ENCODE data around the gene FOXP1. TPM values are rescaled to one million over a fixed set of nuclear protein-coding genes. Genes with fewer than 3 reads are reported as not detected.

FOXP1 gene
- total RNA-seq, 1 experiment from 2014 or later = 2.9 TPM

GRCh38 chr3:71360180-71360579 is 223.3 kb downstream of the FOXP1 start:
- no TSS peak for BruUV-seq (replicated peaks)
- H3K4me3 ChIP-seq (ENCODE audit: low read depth in 2 of 2, low read length in 2 of 2) = no peak overlapping the region
- no peak overlapping the region for H3K27ac ChIP-seq (ENCODE audit: low read length)
- no peaks in the 10 kb centered on the region for H3K27me3 ChIP-seq (ENCODE audit: control insufficient read depth, insufficient read depth, low read length)
- H3K9me3 ChIP-seq (ENCODE audit: control insufficient read depth, insufficient read depth, low read depth, low read length) = no peaks in the 10 kb centered on the region
- ChIA-PET CTCF (no interaction called here), POLR2A (interaction anchor here (0.6 kb wide), 1 partner anchor 9 kb away, joined by 4 read pairs; no protein-coding TSS in a partner anchor)
- TF ChIP-seq SIN3A (IDR thresholded peaks at IDR 0.05; ENCODE audit: borderline replicate concordance, insufficient read depth, low read depth, low read length) = no peak
- TF ChIP-seq, protein P1, sequence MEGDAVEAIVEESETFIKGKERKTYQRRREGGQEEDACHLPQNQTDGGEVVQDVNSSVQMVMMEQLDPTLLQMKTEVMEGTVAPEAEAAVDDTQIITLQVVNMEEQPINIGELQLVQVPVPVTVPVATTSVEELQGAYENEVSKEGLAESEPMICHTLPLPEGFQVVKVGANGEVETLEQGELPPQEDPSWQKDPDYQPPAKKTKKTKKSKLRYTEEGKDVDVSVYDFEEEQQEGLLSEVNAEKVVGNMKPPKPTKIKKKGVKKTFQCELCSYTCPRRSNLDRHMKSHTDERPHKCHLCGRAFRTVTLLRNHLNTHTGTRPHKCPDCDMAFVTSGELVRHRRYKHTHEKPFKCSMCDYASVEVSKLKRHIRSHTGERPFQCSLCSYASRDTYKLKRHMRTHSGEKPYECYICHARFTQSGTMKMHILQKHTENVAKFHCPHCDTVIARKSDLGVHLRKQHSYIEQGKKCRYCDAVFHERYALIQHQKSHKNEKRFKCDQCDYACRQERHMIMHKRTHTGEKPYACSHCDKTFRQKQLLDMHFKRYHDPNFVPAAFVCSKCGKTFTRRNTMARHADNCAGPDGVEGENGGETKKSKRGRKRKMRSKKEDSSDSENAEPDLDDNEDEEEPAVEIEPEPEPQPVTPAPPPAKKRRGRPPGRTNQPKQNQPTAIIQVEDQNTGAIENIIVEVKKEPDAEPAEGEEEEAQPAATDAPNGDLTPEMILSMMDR (IDR thresholded peaks at IDR 0.05) = no peak
- TF ChIP-seq POLR2AphosphoS5 (IDR thresholded peaks at IDR 0.05; ENCODE audit: low read depth, low read length) = no peak
- TF ChIP-seq TCF7L2 (IDR thresholded peaks at IDR 0.05; ENCODE audit: low read depth, low read length) = no peak
- TF ChIP-seq REST (IDR thresholded peaks at IDR 0.05; ENCODE audit: insufficient read depth in 1 of 2, low read depth in 2 of 2, low read length in 1 of 2) = no peak
- intact Hi-C loops (cut with micrococcal nuclease; ENCODE audit: unreplicated experiment) (no loop called here), in situ Hi-C loops (cut with HindIII; ENCODE audit: low pct_unique_long_range_greater_than_20kb, low sequenced_read_pairs) (no loop called here)
- H3K4me1 ChIP-seq (ENCODE audit: control insufficient read depth, insufficient read depth, low read length) = no peaks in the 10 kb centered on the region
- DNase-seq (ENCODE audit: low read depth, low spot score) (no peak), ATAC-seq (no peak)
- H3K36me3 ChIP-seq (ENCODE audit: control insufficient read depth, insufficient read depth, low read length) = no peaks in the 10 kb centered on the region

DNA sequence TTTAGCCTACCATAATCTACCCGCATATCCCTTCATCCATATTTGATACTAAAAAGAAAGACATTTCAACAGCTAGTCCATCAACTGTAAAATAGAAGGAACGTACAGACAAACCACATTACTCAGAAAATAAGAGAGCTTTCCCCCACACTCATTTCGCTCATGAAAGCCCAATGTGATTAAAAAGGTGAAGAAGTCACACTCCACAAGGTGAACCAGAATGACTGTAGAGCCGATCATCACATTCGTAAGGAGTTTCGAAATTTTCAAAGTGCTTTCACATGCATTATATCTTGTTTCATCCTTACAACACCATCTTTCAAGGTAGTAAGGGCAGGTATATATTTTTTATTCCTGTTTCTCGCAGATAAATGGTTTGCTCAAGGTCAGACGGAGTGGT is 225.3 kb downstream of the FOXP1 start:
- no peaks in the 10 kb centered on the region for H3K36me3 ChIP-seq (ENCODE audit: control insufficient read depth, insufficient read depth, low read length)
- no peak overlapping the region for H3K4me3 ChIP-seq (ENCODE audit: low read depth in 2 of 2, low read length in 2 of 2)
- ChIA-PET CTCF (no interaction called here), POLR2A (no interaction called here)
- TF ChIP-seq, protein P1 (IDR thresholded peaks at IDR 0.05) = no peak
- TF ChIP-seq REST (IDR thresholded peaks at IDR 0.05; ENCODE audit: insufficient read depth in 1 of 2, low read depth in 2 of 2, low read length in 1 of 2) (no peak), TCF7L2 (IDR thresholded peaks at IDR 0.05; ENCODE audit: low read depth, low read length) (no peak), SIN3A (IDR thresholded peaks at IDR 0.05; ENCODE audit: borderline replicate concordance, insufficient read depth, low read depth, low read length) (no peak), POLR2AphosphoS5 (IDR thresholded peaks at IDR 0.05; ENCODE audit: low read depth, low read length) (no peak)
- DNase-seq (ENCODE audit: low read depth, low spot score) = no peak
- in situ Hi-C loops (cut with HindIII; ENCODE audit: low pct_unique_long_range_greater_than_20kb, low sequenced_read_pairs) = no loop called here
- H3K9me3 ChIP-seq (ENCODE audit: control insufficient read depth, insufficient read depth, low read depth, low read length) = no peaks in the 10 kb centered on the region
- H3K4me1 ChIP-seq (ENCODE audit: control insufficient read depth, insufficient read depth, low read length) = no peaks in the 10 kb centered on the region
- no peak overlapping the region for H3K27ac ChIP-seq (ENCODE audit: low read length)
- no peaks in the 10 kb centered on the region for H3K27me3 ChIP-seq (ENCODE audit: control insufficient read depth, insufficient read depth, low read length)
- BruUV-seq (replicated peaks) = no TSS peak
- no peak for ATAC-seq
- intact Hi-C loops (cut with micrococcal nuclease; ENCODE audit: unreplicated experiment) = no loop called here

All from Panc1 (cell line).